IMR-90 (cell line): ENCODE measurements around the gene DCHS1.

ENCODE experiments used
- BHLHE40 ChIP-seq: fragments of 150-350 bp; IDR thresholded peaks from 2 replicates; pipeline ENCODE4 v1.6.1; 2016; ENCODE audit warnings: mild to moderate bottlenecking, low read depth, low read length
- CEBPB ChIP-seq: IDR thresholded peaks from 2 replicates; pipeline ENCODE4 v1.6.1; 2012; ENCODE audit warnings: low read depth, low read length, improper control_type of control experiment
- CHD1 ChIP-seq: IDR thresholded peaks from 2 replicates; pipeline ENCODE4 v1.6.1; 2012; ENCODE audit warnings: low read depth, low read length, improper control_type of control experiment
- CTCF ChIP-seq: conservative IDR thresholded peaks from 2 replicates; pipeline ENCODE4 v1.5.1; 2012; ENCODE audit warnings: mild to moderate bottlenecking, low read depth, low read length, improper control_type of control experiment
- ELK1 ChIP-seq: fragments of 150-350 bp; IDR thresholded peaks from 2 replicates; pipeline ENCODE4 v1.6.1; 2016; ENCODE audit warnings: low read depth, mild to moderate bottlenecking, low read length, moderate library complexity, borderline replicate concordance
- FOS ChIP-seq: fragments of 150-350 bp; IDR thresholded peaks from 2 replicates; pipeline ENCODE4 v1.6.1; 2016; ENCODE audit warnings: low read depth, low read length
- MAFK ChIP-seq: IDR thresholded peaks from 2 replicates; pipeline ENCODE4 v1.6.1; 2012; ENCODE audit warnings: low read depth, low read length, improper control_type of control experiment
- MXI1 ChIP-seq: IDR thresholded peaks from 2 replicates; pipeline ENCODE4 v1.6.1; 2012; ENCODE audit warnings: low read depth, mild to moderate bottlenecking, low read length, moderate library complexity, borderline replicate concordance
- POLR2A ChIP-seq: IDR thresholded peaks from 2 replicates; pipeline ENCODE4 v1.6.1; 2012; ENCODE audit warnings: mild to moderate bottlenecking, low read depth, low read length
- RAD21 ChIP-seq: IDR thresholded peaks from 2 replicates; pipeline ENCODE4 v1.6.1; 2012; ENCODE audit warnings: low read length, improper control_type of control experiment
- RCOR1 ChIP-seq: IDR thresholded peaks from 2 replicates; pipeline ENCODE4 v1.6.1; 2012; ENCODE audit warnings: mild to moderate bottlenecking, low read length, improper control_type of control experiment; ENCODE audit not compliant: insufficient replicate concordance
- RFX5 ChIP-seq: IDR thresholded peaks from 2 replicates; pipeline ENCODE4 v1.8.0; 2012; ENCODE audit warnings: low read depth, mild to moderate bottlenecking, low read length, moderate library complexity
- SMC3 ChIP-seq: fragments of 150-350 bp; IDR thresholded peaks from 2 replicates; pipeline ENCODE4 v1.6.1; 2016; ENCODE audit warnings: low read depth, mild to moderate bottlenecking, antibody characterized with exemption, low read length, moderate library complexity
- USF2 ChIP-seq: fragments of 150-350 bp; IDR thresholded peaks from 2 replicates; pipeline ENCODE4 v1.6.1; 2017; ENCODE audit warnings: mild to moderate bottlenecking, antibody characterized with exemption, low read length, low read depth

- TF ChIP-seq POLR2A (no peak), CTCF (no peak), SMC3 (no peak), USF2 (no peak), BHLHE40 (no peak), RAD21 (no peak), MAFK (no peak), MXI1 (no peak), FOS (no peak), ELK1 (no peak), RCOR1 (no peak), CEBPB (no peak), RFX5 (no peak), CHD1 (no peak)
Observed at GRCh38 chr11:6663794-6664469, 8.3 kb upstream of the DCHS1 start.
